Activated CD8-positive, alpha-beta memory T cell treated with anti-CD3 and anti-CD28 coated beads for 1 hour (primary cell): ENCODE data around the gene ITIH4.
A peak's percentile ranks its signal among the peaks of the same experiment; 100 is the strongest.

Experiments
- DNase-seq, 2 donors: peaks; one replicate each; pipeline ENCODE4 v3.0.0-alpha.2; 2020; ENCODE audit warnings: low read depth in 1 of 2; ENCODE audit errors: extremely low read depth in 1 of 2

ITIH4 gene

DNA sequence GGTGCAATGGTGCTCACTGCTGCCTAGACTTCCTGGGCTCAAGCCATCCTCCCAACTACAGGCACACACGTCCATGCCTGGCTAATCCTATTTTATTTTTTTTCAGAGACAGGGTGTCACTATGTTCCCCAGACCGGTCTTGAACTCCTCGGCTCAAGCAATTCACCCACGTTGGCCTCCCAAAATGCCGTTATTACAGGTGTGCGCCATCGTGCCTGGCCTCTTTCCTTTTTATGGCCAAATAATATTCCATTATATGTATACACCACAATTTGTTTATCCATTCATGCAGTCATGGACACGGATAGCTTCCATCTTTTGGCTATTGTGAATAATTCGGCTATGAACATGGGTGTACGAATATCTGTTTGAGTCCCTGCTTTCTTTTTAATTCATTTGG, 58.8 kb downstream of the ITIH4 start:
- DNase-seq, result no peak

DNA sequence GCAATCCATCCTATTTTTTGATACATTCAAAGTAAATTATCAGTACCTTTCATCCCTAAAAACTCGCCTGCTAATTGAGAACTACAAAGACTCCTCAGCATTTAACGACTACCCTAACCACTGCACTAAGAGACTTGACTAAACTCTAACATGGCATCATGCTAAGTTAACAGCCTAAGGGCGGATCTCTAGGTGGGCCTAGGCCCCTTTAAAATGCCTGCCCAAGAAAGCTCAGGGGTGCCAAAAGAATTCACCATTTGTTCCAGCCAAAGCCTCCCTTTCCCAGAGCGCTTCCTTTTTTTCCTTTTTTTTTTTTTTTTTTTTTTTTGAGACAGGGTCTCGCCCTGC, 59.2 kb downstream of the ITIH4 start:
- no peak for DNase-seq

DNA sequence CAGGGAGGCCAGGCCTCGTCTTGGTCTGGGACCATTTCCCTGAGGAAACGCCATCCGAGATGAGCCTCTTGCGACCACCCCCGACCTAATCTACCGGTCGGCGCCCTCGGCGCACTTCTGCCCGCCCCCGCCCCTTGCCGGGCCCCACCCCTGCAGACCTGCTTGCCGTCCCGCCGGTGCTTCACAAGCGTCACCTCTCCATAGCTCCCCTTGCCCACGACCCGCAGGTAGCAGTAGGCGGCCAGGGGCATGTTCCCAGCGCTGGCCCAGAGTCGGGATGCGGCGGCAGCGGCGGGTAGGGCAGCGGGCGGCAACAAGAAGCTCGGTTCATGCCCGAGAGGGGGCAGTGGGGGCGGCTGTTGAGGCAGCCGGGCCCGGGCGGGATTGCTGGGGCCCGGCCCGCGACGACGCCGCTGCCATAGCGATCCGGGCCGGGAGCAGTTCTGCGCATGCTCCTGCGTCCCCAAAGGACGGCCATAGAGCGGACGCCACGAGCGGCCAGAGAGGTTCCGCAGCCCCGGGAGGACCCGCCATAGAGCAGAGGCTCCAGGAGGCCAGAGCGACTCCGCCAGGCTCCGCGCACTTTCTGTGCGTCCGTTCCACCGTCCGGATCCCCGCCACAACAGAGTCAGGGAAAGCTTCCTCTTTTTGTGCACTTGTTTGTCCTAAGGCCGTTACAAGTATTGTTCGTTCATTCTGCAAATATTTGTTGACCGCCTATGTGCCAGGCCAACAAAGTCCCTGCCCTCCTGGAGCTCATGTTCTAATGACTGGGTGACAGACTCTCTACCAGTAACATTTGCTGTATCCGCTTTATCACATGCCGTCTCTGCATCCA, 59.8 kb downstream of the ITIH4 start, which contains the start of gene NEK4:
NEK4 (minus strand) TSS at position 445 of the 838 bp plus-strand sequence; CDS start at position 251, 194 bp downstream.
- peak; percentile 65 to 76 for DNase-seq

DNA sequence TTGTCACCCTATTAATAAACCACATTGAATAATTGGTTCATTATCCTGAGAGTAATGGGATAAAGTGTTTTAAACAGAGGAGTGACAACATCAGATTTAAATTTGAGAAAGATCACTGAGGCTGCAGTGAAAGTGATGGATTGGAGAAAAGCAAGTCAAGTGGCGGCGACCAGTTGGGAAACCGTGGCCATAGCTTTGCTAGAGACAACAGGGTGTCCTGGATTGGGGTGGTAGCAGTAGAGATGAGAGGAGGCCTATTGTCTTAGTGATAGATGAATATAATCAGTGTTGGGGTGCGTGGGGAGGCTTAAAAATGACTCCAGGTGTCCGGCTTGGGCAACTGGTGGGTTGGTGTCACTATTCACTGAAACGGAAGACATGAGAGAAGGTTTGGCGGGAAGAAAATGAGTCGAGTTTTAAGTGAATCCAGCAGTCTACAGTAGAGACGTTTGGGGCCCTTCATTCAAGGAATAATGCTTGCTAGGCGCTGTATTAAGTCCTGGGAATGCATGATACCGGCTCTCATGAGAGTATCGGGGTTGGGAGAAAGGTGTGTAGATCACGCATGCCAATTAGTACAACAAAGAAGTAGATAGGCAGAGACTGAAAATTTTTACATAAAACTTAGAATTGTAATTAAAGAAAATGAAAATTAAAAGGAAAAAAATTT, 60.6 kb downstream of the ITIH4 start:
- DNase-seq, result no peak

DNA sequence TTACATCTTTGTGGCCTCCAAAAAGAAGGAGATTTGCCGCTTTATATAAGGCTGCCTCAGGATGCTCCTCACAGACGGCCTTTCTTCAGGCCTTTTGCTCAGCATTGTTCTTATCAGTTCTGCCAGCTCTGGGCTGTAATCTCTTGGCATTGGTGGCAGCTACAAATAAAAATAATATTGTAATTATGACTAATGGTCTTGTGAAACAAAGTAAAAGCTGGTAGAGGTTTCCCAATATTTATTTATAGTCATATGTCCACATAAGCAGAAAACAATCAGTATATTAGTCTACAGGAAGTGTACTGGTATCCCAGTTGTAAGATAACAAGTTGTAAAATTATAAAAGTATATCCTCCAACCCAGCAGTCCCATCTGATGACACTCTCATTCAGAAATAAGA, 67.0 kb downstream of the ITIH4 start:
- DNase-seq, result no peak
